WERI-Rb-1 (cell line): Measurements from ENCODE around the gene C6orf47.

ENCODE experiments used
- DNase-seq: peaks from one replicate; pipeline ENCODE4 v3.0.0-alpha.2; 2020
- H3K27ac ChIP-seq: fragments of 250-450 bp; sonication (Bioruptor Pico); 2 replicates; pipeline ENCODE4 v1.5.1; 2020; ENCODE audit warnings: mild to moderate bottlenecking, moderate library complexity
- H3K27me3 ChIP-seq: fragments of 250-450 bp; sonication (Bioruptor Pico); 2 replicates; pipeline ENCODE4 v1.5.1; 2021; ENCODE audit warnings: mild to moderate bottlenecking, low read depth, moderate library complexity; ENCODE audit not compliant: insufficient read depth, severe bottlenecking
- H3K36me3 ChIP-seq: fragments of 250-450 bp; sonication (Bioruptor Pico); 2 replicates; pipeline ENCODE4 v1.5.1; 2020; ENCODE audit warnings: mild to moderate bottlenecking, moderate library complexity
- H3K4me3 ChIP-seq: 2 replicates; pipeline ENCODE4 v1.5.1; 2011; ENCODE audit warnings: low read depth, mild to moderate bottlenecking, control low read depth, low read length
- H3K9me3 ChIP-seq: fragments of 250-450 bp; sonication (Bioruptor Pico); 2 replicates; pipeline ENCODE4 v1.5.1; 2021; ENCODE audit warnings: mild to moderate bottlenecking, moderate library complexity; ENCODE audit not compliant: severe bottlenecking
- CTCF ChIP-seq: IDR thresholded peaks from 2 replicates; pipeline ENCODE4 v1.5.1; 2011; ENCODE audit warnings: low read depth, mild to moderate bottlenecking, control low read depth, inconsistent platforms, low read length

The C6orf47 gene

GRCh38 chr6:31609519-31610406, 50.8 kb downstream of the C6orf47 start:
- no peak for DNase-seq
- Histone ChIP-seq H3K4me3 (no peak overlapping the region), H3K9me3 (no peaks in the 10 kb centered on the region), H3K27me3 (no peaks in the 10 kb centered on the region), H3K27ac (no peak overlapping the region), H3K36me3 (no peaks in the 10 kb centered on the region)
- TF ChIP-seq CTCF = no peak
